GM12891 (cell line): ENCODE results near the gene CAPN10.

Source experiments
- POLR2A ChIP-seq: IDR thresholded peaks from 2 replicates; pipeline ENCODE4 v1.6.1; 2011; ENCODE audit warnings: low read depth, low read length, control low read depth
- POLR2AphosphoS5 ChIP-seq: IDR thresholded peaks from 2 replicates; pipeline ENCODE4 v1.6.1; 2011; ENCODE audit warnings: low read depth, low read length, control low read depth
- POU2F2 ChIP-seq: IDR thresholded peaks from 2 replicates; pipeline ENCODE4 v1.6.1; 2011; ENCODE audit warnings: low read depth, mild to moderate bottlenecking, control low read depth, low read length, moderate library complexity
- SPI1 ChIP-seq: IDR thresholded peaks from 2 replicates; pipeline ENCODE4 v1.6.1; 2011; ENCODE audit warnings: low read depth, low read length, control low read depth
- TAF1 ChIP-seq: IDR thresholded peaks from 2 replicates; pipeline ENCODE4 v1.6.1; 2011; ENCODE audit warnings: low read depth, low read length, control low read depth

- TF ChIP-seq POU2F2 (no peak), TAF1 (no peak), POLR2A (no peak), POLR2AphosphoS5 (no peak), SPI1 (no peak)
Observed at GRCh38 chr2:240635998-240636547, 49.5 kb downstream of the CAPN10 start.
